Keratinocyte (primary cell): ENCODE results near the gene PLPPR1.

ENCODE experiments used
- CTCF ChIP-seq, 3 experiments: IDR thresholded peaks in 1 of 3; conservative IDR thresholded peaks in 1 of 3; optimal IDR thresholded peaks in 1 of 3; 2 replicates in 2 of 3; 3 replicates in 1 of 3; pipeline versions ENCODE3 to v1.5.1; 2011; ENCODE audit warnings: low read length in 3 of 3, mild to moderate bottlenecking in 3 of 3, moderate library complexity in 2 of 3, control low read depth in 1 of 3, inconsistent platforms in 1 of 3; ENCODE audit not compliant: insufficient read depth in 2 of 3; ENCODE audit errors: extremely low read depth in 1 of 3
- EZH2 ChIP-seq: IDR thresholded peaks from one replicate; pipeline ENCODE4 v1.6.1; 2012; ENCODE audit warnings: inconsistent platforms, mild to moderate bottlenecking, low read length, moderate library complexity

GRCh38 chr9:101332362-101332761, 303.8 kb downstream of the PLPPR1 start:
- TF ChIP-seq CTCF (optimal IDR thresholded peaks at IDR 0.05 in 1 of 3, IDR thresholded peaks at IDR 0.05 in 1 of 3, conservative IDR thresholded peaks at IDR 0.05 in 1 of 3; ENCODE audit: extremely low read depth in 1 of 3, insufficient read depth in 2 of 3, low read length in 3 of 3): no peak
- TF ChIP-seq EZH2: no peak
